K562 (cell line): ENCODE results near the gene BMI1. TPM values are rescaled to one million over a fixed set of nuclear protein-coding genes. Genes with fewer than 3 reads are reported as not detected.

Experiments used
- ARID1B ChIP-seq: fragments of 450-650 bp; IDR thresholded peaks from 2 replicates; pipeline ENCODE4 v1.6.1; 2016; ENCODE audit warnings: antibody characterized with exemption, mild to moderate bottlenecking, inconsistent platforms
- CHD1 ChIP-seq: fragments of 200-600 bp; sonication (generic); IDR thresholded peaks from one replicate; pipeline ENCODE4 v1.6.1; 2012; ENCODE audit warnings: mild to moderate bottlenecking, moderate library complexity, low read length, inconsistent platforms
- CREM ChIP-seq: IDR thresholded peaks from 2 replicates; pipeline ENCODE4 v1.6.1; 2014; ENCODE audit warnings: antibody characterized with exemption, low read depth
- ESRRA ChIP-seq: fragments of 450-650 bp; IDR thresholded peaks from 2 replicates; pipeline ENCODE4 v1.6.1; 2014; ENCODE audit warnings: low read depth, mild to moderate bottlenecking, moderate library complexity, borderline replicate concordance
- FOS ChIP-seq: IDR thresholded peaks from 3 replicates; pipeline ENCODE4 v1.6.1; 2011; ENCODE audit not compliant: insufficient read length; ENCODE audit errors: extremely low read depth
- GTF2B ChIP-seq: IDR thresholded peaks from 2 replicates; pipeline ENCODE4 v1.6.1; 2011; ENCODE audit not compliant: insufficient read length; ENCODE audit errors: extremely low read depth
- LEF1 ChIP-seq: fragments of 450-650 bp; IDR thresholded peaks from 2 replicates; pipeline ENCODE4 v1.6.1; 2016; ENCODE audit warnings: mild to moderate bottlenecking
- MYNN ChIP-seq, 2 experiments: sonication (generic); formaldehyde crosslinking in 1 of 2; IDR thresholded peaks; 2 replicates each; pipeline versions ENCODE4 v1.5.0 to v1.6.1; 2016 to 2020; ENCODE audit warnings: antibody characterized with exemption in 1 of 2, missing genetic modification reagents in 1 of 2
- POLR2A ChIP-seq: fragments of 450-650 bp; conservative IDR thresholded peaks from 2 replicates; pipeline ENCODE4 v1.6.1; 2016
- RERE ChIP-seq: sonication (generic); formaldehyde crosslinking; IDR thresholded peaks from 2 replicates; pipeline ENCODE4 v1.8.0; 2023; ENCODE audit warnings: missing genetic modification reagents, mild to moderate bottlenecking, borderline replicate concordance
- SETDB1 ChIP-seq: IDR thresholded peaks from one replicate; pipeline ENCODE4 v1.6.1; 2012; ENCODE audit warnings: low read length, control low read depth, inconsistent platforms
- SMARCA5 ChIP-seq: fragments of 450-650 bp; IDR thresholded peaks from 2 replicates; pipeline ENCODE4 v1.6.1; 2016
- TBL1XR1 ChIP-seq, 2 experiments: IDR thresholded peaks; 2 replicates each; pipeline ENCODE4 v1.6.1; 2012; ENCODE audit warnings: improper control_type of control experiment in 2 of 2, low read length in 2 of 2, mild to moderate bottlenecking in 1 of 2
- ZBTB2 ChIP-seq: fragments of 450-650 bp; IDR thresholded peaks from 2 replicates; pipeline ENCODE4 v1.6.1; 2016; ENCODE audit warnings: antibody characterized with exemption
- ZNF431 ChIP-seq: sonication (generic); formaldehyde crosslinking; IDR thresholded peaks from 2 replicates; pipeline ENCODE4 v1.8.0; 2022; ENCODE audit warnings: mild to moderate bottlenecking, missing genetic modification reagents
- ZNF592 ChIP-seq: fragments of 450-650 bp; IDR thresholded peaks from 2 replicates; pipeline ENCODE4 v1.6.1; 2017; ENCODE audit warnings: antibody characterized with exemption, mild to moderate bottlenecking
- ZNF644 ChIP-seq: fragments of 200-800 bp; sonication (Bioruptor generic); IDR thresholded peaks from 2 replicates; pipeline ENCODE4 v1.6.1; 2016; ENCODE audit warnings: low read depth, missing genetic modification characterization, missing compliant biosample characterization
- polyA plus RNA-seq, 8 experiments: library from polyadenylated mRNA; depleted of rRNA in 4 of 8; stranded (reverse) in 5 of 8; unstranded in 3 of 8; fragments of >200 nt; fragmentation: Nextera tagmentation in 2 of 8; fragmentation: Illumina TruSeq in 1 of 8; extraction: Ambion mirVana in 2 of 8; extraction: Trizol in 1 of 8; gene quantifications; 2 replicates each; pipeline versions ENCODE4 v1.2.1 to v1.2.3, GENCODE V29; 2011 to 2014; ENCODE audit warnings: inconsistent platforms in 1 of 8, missing spikeins in 1 of 8
- total RNA-seq, 7 experiments: library from RNA; depleted of rRNA in 6 of 7; stranded (reverse); fragments of >200 nt in 6 of 7; fragmentation: Illumina TruSeq in 2 of 7; extraction: Trizol in 2 of 7; gene quantifications; 2 replicates each; pipeline versions ENCODE4 v1.2.1 to v1.2.3, GENCODE V29; 2011 to 2021; ENCODE audit warnings: low replicate concordance in 1 of 7

BMI1 gene
- total and polyA plus RNA-seq, 9 of the 15 experiments (the other 6 are each of a cell fraction or from before 2014, with no cell fraction given) = 21.4 to 103 (median 70.8) TPM

GRCh38 chr10:22321156-22321923, 441 bp downstream of the BMI1 start (continued):
- TF ChIP-seq ZNF592 (no peak), CREM (peak; percentile 30; the same call in 1 of the 2 replicates), MYNN (IDR thresholded peaks at IDR 0.05) (0 out of 2 replicates have a peak, but pooled peaks have one; percentile 27), MYNN (CRISPR knock-in tag; IDR thresholded peaks at IDR 0.05) (no peak), FOS (no peak), ZBTB2 (no peak), SMARCA5 (no peak), POLR2A (peak; percentile 82), ESRRA (no peak), TBL1XR1 (IDR thresholded peaks at IDR 0.05; ENCODE audit: low read length in 2 of 2) (0 out of 4 replicates have a peak, but pooled peaks of 1 of the 2 experiments have one; percentile 53), ZNF644 (peak; percentile 42; the same call in 1 of the 2 replicates), GTF2B (no peak), ZNF431 (CRISPR knock-in tag) (0 out of 2 replicates have a peak, but pooled peaks have one; percentile 27), ARID1B (no peak), CHD1 (peak; percentile 94), LEF1 (no peak), SETDB1 (no peak), RERE (no peak)
